ENCODE data around the gene DCLK2. TPM values are rescaled to one million over a fixed set of nuclear protein-coding genes. Genes with fewer than 3 reads are reported as not detected.

The DCLK2 gene
- total and polyA plus RNA-seq, 2 of the 13 experiments (the other 11 are each of a cell fraction or from before 2014, with no cell fraction given) = not detected

DNA sequence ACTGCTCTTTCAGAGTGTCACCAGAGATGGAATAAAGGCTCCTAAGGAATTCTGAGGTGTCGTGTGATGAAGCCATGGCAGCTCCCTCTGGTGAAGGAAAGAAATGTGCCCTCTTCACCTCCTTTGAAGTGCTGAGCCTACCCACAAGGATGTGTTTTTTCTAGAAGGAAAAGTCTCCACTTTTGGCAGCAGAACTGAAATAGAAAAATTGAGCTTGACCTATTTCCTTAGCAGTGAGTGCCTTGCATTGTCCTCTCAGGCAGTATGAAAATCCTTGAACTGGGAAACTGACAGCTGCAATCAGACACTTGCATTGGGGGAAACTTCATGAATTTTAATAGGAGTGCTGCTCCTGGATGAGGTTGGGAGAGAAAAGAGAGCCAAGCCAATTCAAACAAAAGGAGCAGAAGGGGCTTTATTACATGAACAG, 95.2 kb downstream of the DCLK2 start (continued):
- TF ChIP-seq, protein P1, sequence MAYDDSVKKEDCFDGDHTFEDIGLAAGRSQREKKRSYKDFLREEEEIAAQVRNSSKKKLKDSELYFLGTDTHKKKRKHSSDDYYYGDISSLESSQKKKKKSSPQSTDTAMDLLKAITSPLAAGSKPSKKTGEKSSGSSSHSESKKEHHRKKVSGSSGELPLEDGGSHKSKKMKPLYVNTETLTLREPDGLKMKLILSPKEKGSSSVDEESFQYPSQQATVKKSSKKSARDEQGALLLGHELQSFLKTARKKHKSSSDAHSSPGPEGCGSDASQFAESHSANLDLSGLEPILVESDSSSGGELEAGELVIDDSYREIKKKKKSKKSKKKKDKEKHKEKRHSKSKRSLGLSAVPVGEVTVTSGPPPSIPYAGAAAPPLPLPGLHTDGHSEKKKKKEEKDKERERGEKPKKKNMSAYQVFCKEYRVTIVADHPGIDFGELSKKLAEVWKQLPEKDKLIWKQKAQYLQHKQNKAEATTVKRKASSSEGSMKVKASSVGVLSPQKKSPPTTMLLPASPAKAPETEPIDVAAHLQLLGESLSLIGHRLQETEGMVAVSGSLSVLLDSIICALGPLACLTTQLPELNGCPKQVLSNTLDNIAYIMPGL (CRISPR knock-in tag; IDR thresholded peaks at IDR 0.05; ENCODE audit: borderline replicate concordance in 1 of 2, low read depth in 1 of 2) = no peak
- TF ChIP-seq, protein P2, sequence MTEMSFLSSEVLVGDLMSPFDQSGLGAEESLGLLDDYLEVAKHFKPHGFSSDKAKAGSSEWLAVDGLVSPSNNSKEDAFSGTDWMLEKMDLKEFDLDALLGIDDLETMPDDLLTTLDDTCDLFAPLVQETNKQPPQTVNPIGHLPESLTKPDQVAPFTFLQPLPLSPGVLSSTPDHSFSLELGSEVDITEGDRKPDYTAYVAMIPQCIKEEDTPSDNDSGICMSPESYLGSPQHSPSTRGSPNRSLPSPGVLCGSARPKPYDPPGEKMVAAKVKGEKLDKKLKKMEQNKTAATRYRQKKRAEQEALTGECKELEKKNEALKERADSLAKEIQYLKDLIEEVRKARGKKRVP (CRISPR knock-in tag; IDR thresholded peaks at IDR 0.05) = no peak
- TF ChIP-seq, protein P3, sequence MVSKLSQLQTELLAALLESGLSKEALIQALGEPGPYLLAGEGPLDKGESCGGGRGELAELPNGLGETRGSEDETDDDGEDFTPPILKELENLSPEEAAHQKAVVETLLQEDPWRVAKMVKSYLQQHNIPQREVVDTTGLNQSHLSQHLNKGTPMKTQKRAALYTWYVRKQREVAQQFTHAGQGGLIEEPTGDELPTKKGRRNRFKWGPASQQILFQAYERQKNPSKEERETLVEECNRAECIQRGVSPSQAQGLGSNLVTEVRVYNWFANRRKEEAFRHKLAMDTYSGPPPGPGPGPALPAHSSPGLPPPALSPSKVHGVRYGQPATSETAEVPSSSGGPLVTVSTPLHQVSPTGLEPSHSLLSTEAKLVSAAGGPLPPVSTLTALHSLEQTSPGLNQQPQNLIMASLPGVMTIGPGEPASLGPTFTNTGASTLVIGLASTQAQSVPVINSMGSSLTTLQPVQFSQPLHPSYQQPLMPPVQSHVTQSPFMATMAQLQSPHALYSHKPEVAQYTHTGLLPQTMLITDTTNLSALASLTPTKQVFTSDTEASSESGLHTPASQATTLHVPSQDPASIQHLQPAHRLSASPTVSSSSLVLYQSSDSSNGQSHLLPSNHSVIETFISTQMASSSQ (IDR thresholded peaks at IDR 0.05; ENCODE audit: low read depth) = no peak
- TF ChIP-seq, protein P3 (CRISPR knock-in tag; IDR thresholded peaks at IDR 0.05; ENCODE audit: borderline replicate concordance) = no peak

DNA sequence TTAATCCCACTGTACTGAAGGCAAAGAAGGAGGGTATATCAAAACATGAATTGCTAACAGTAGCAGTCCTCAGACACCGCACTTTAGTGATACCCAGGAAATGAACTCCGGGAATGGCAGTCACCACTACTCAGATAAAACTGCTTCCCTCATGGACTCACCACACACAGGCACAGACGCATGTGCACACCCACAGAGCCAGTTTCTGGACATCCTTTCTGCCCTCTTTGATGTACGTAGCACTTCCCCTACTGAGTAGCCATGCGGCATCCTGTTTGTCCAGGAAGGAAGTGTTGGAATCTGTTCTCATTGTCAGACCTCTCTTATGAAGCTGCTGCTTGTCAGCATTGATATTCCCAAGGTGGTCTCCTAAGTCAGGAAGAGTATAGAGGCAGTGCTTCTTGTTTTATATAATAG, 95.7 kb downstream of the DCLK2 start:
- Histone ChIP-seq H3K9ac (ENCODE audit: insufficient read depth, low read depth, low read length) (no peak overlapping the region), H3K4me3 (replicated peaks in 1 of 3; ENCODE audit: insufficient read depth in 1 of 3, low read depth in 2 of 3, low read length in 3 of 3) (no peak overlapping the region), H3K9me3 (ENCODE audit: low read length) (no peaks in the 10 kb centered on the region), H4K20me1 (ENCODE audit: insufficient read depth, low read length) (no peaks in the 10 kb centered on the region), H3K36me3 (replicated peaks in 1 of 2; ENCODE audit: control insufficient read depth in 1 of 2, insufficient read depth in 2 of 2, low read length in 2 of 2) (no peaks in the 10 kb centered on the region), H2AFZ (ENCODE audit: low read length) (no peak overlapping the region), H3K4me2 (ENCODE audit: low read depth, low read length) (no peak overlapping the region), H3K27ac (ENCODE audit: extremely low read length, insufficient read depth, low read length) (no peak overlapping the region), H3K79me2 (ENCODE audit: insufficient read depth, low read length) (no peaks in the 10 kb centered on the region), H3K4me1 (ENCODE audit: insufficient read depth, low read length) (no peaks in the 10 kb centered on the region), H3K27me3 (ENCODE audit: control insufficient read depth in 1 of 2, insufficient read depth in 2 of 2, low read length in 2 of 2) (peaks cover 0 to 6% of the 10 kb centered on the region in 2 experiments; a peak in 1 of 5 replicates)
- DNase-seq (ENCODE audit: low spot score) (no peak), FAIRE-seq (no peak), ATAC-seq (no peak)
- BruUV-seq (replicated peaks) = no TSS peak
- 28% methylated on average over 4 of the region's 5 CpGs for WGBS (ENCODE audit: low lambda C conversion rate)
- POLR2A ChIA-PET = no interaction called here
- in situ Hi-C loops (cut with HindIII; ENCODE audit: extremely low pct_ligation_motif_present, low pct_unique_long_range_greater_than_20kb) (no loop called here), intact Hi-C loops (cut with micrococcal nuclease; ENCODE audit: unreplicated experiment) (no loop called here)
- TF ChIP-seq, protein P4, sequence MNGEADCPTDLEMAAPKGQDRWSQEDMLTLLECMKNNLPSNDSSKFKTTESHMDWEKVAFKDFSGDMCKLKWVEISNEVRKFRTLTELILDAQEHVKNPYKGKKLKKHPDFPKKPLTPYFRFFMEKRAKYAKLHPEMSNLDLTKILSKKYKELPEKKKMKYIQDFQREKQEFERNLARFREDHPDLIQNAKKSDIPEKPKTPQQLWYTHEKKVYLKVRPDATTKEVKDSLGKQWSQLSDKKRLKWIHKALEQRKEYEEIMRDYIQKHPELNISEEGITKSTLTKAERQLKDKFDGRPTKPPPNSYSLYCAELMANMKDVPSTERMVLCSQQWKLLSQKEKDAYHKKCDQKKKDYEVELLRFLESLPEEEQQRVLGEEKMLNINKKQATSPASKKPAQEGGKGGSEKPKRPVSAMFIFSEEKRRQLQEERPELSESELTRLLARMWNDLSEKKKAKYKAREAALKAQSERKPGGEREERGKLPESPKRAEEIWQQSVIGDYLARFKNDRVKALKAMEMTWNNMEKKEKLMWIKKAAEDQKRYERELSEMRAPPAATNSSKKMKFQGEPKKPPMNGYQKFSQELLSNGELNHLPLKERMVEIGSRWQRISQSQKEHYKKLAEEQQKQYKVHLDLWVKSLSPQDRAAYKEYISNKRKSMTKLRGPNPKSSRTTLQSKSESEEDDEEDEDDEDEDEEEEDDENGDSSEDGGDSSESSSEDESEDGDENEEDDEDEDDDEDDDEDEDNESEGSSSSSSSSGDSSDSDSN (CRISPR knock-in tag; IDR thresholded peaks at IDR 0.05) = no peak
- no peak for TF ChIP-seq ZIK1 (CRISPR knock-in tag; IDR thresholded peaks at IDR 0.05; ENCODE audit: borderline replicate concordance, low read depth)
- CTCF ChIA-PET (ENCODE audit: low intra/inter-chr PET ratio, low total read pairs) = no interaction called here
